ENCODE data around the gene MYO16. TPM values are rescaled to one million over a fixed set of nuclear protein-coding genes. Genes with fewer than 3 reads are reported as not detected.

The MYO16 gene
- total and polyA plus RNA-seq, 2 experiments from 2014 or later, result 0.13 to 0.23 TPM

- H3K27ac ChIP-seq, result no peak overlapping the region
- 91% methylated on average over 5 of the region's 5 CpGs for WGBS (ENCODE audit: low lambda C conversion rate, missing lambda C conversion rate)
These were observed 112.5 kb downstream of the MYO16 start for GRCh38 chr13:108741930-108742329.

GRCh38 chr13:108742701-108743451 is 113.5 kb downstream of the MYO16 start:
- Histone ChIP-seq H4K20me1 (ENCODE audit: insufficient read depth, poor library complexity, severe bottlenecking) (no peaks in the 10 kb centered on the region), H3K36me3 (replicated peaks; ENCODE audit: insufficient read depth, low read depth) (no peaks in the 10 kb centered on the region)

More at GRCh38 chr13:108741930-108742329, 112.5 kb downstream of the MYO16 start:
- Histone ChIP-seq H3K36me3 (replicated peaks; ENCODE audit: insufficient read depth, low read depth) (no peaks in the 10 kb centered on the region), H3K4me3 (no peak overlapping the region), H3K4me1 (ENCODE audit: insufficient read depth) (no peaks in the 10 kb centered on the region), H3K4me2 (no peak overlapping the region), H4K20me1 (ENCODE audit: insufficient read depth, poor library complexity, severe bottlenecking) (no peaks in the 10 kb centered on the region), H3K9me3 (ENCODE audit: low read depth) (no peaks in the 10 kb centered on the region), H3K27me3 (no peaks in the 10 kb centered on the region), H3K9me2 (replicated peaks; ENCODE audit: insufficient read depth) (no peaks in the 10 kb centered on the region), H3K79me2 (no peaks in the 10 kb centered on the region), H2AFZ (no peak overlapping the region)
- TF ChIP-seq CTCF (IDR thresholded peaks at IDR 0.05; ENCODE audit: poor library complexity) (no peak), EZH2phosphoT487 (IDR thresholded peaks at IDR 0.05; ENCODE audit: low read depth, severe bottlenecking, unreplicated experiment) (no peak), EZH2 (IDR thresholded peaks at IDR 0.05; ENCODE audit: borderline replicate concordance) (no peak)
- no peak for DNase-seq (ENCODE audit: low spot score)

GRCh38 chr13:108743522-108743921 is 114.1 kb downstream of the MYO16 start:
- no peaks in the 10 kb centered on the region for H3K27me3 ChIP-seq
- no peak for DNase-seq (ENCODE audit: low spot score)
- WGBS (ENCODE audit: low lambda C conversion rate, missing lambda C conversion rate), result 76% methylated on average over 4 of the region's 4 CpGs
- no peak overlapping the region for H3K4me2 ChIP-seq
- no peak overlapping the region for H3K27ac ChIP-seq
- H3K4me1 ChIP-seq (ENCODE audit: insufficient read depth), result no peaks in the 10 kb centered on the region
- no peaks in the 10 kb centered on the region for H3K36me3 ChIP-seq (replicated peaks; ENCODE audit: insufficient read depth, low read depth)
- no peaks in the 10 kb centered on the region for H3K9me2 ChIP-seq (replicated peaks; ENCODE audit: insufficient read depth)
- H3K4me3 ChIP-seq, result no peak overlapping the region
- H2AFZ ChIP-seq, result no peak overlapping the region
- no peak for TF ChIP-seq EZH2phosphoT487 (IDR thresholded peaks at IDR 0.05; ENCODE audit: low read depth, severe bottlenecking, unreplicated experiment)
- TF ChIP-seq EZH2 (IDR thresholded peaks at IDR 0.05; ENCODE audit: borderline replicate concordance), result no peak
- TF ChIP-seq CTCF (IDR thresholded peaks at IDR 0.05; ENCODE audit: poor library complexity), result no peak
- no peaks in the 10 kb centered on the region for H3K79me2 ChIP-seq
- H4K20me1 ChIP-seq (ENCODE audit: insufficient read depth, poor library complexity, severe bottlenecking), result no peaks in the 10 kb centered on the region
- no peaks in the 10 kb centered on the region for H3K9me3 ChIP-seq (ENCODE audit: low read depth)

More at GRCh38 chr13:108742701-108743451, 113.5 kb downstream of the MYO16 start:
- Histone ChIP-seq H3K4me2 (no peak overlapping the region), H3K27ac (no peak overlapping the region), H3K4me1 (ENCODE audit: insufficient read depth) (no peaks in the 10 kb centered on the region), H3K4me3 (no peak overlapping the region), H3K9me2 (replicated peaks; ENCODE audit: insufficient read depth) (no peaks in the 10 kb centered on the region), H3K27me3 (no peaks in the 10 kb centered on the region), H3K9me3 (ENCODE audit: low read depth) (no peaks in the 10 kb centered on the region), H2AFZ (no peak overlapping the region), H3K79me2 (no peaks in the 10 kb centered on the region)
- DNase-seq (ENCODE audit: low spot score), result no peak
- WGBS (ENCODE audit: low lambda C conversion rate, missing lambda C conversion rate), result 86% methylated on average over 2 of the region's 2 CpGs
- TF ChIP-seq CTCF (IDR thresholded peaks at IDR 0.05; ENCODE audit: poor library complexity), result no peak
- TF ChIP-seq EZH2 (IDR thresholded peaks at IDR 0.05; ENCODE audit: borderline replicate concordance), result no peak
- TF ChIP-seq EZH2phosphoT487 (IDR thresholded peaks at IDR 0.05; ENCODE audit: low read depth, severe bottlenecking, unreplicated experiment), result no peak

Measured in hepatocyte (in vitro differentiated cells).